ENCODE results near the gene RTP2.

GRCh38 chr3:187694801-187695200, 7.6 kb downstream of the RTP2 start:
- no peak for TF ChIP-seq CTCF (IDR thresholded peaks at IDR 0.05; ENCODE audit: low read depth, low read length)
- TF ChIP-seq POLR2A (IDR thresholded peaks at IDR 0.05; ENCODE audit: extremely low read depth, insufficient read length), result no peak
- TF ChIP-seq MYC (IDR thresholded peaks at IDR 0.05; ENCODE audit: low read depth, low read length), result no peak
- no peak for TF ChIP-seq MAX (IDR thresholded peaks at IDR 0.05; ENCODE audit: low read depth, low read length)
